Measurements from ENCODE around the gene PNP.
"Not testable (repeated sequence)": the region's sequence is repeated elsewhere in the genome, so short reads cannot be mapped to it uniquely, and the experiment has no call there.

PNP gene

DNA sequence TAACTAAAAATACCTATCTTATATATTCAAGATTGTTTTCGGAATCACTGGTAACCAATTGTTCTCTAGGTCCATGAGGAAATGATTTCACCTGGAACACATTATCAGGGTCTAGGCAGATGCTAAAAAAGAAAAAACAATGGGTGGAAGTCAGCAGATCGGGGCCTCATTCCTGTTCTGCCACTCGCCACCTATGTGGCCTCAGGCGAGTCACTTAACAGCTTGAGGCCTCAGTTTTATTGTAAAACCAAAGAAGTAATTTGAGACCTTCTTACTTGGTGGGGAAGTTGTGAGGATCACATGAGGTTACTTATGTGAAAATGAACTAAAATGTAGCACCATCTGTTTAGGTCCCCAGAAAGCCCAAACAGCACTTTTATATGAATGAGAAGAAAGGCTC lies 29.9 kb downstream of the PNP start:
- H2AFZ ChIP-seq (ENCODE audit: low read depth, low read length) = no peak overlapping the region
- no peaks in the 10 kb centered on the region for H3K36me3 ChIP-seq (ENCODE audit: insufficient read depth, low read length)
- H3K9me3 ChIP-seq (ENCODE audit: insufficient read depth, low read length, severe bottlenecking) = no peaks in the 10 kb centered on the region
- H3K9ac ChIP-seq (ENCODE audit: low read depth, low read length) = no peak overlapping the region
- H4K20me1 ChIP-seq (ENCODE audit: insufficient read depth, low read length) = no peaks in the 10 kb centered on the region
- DNase-seq (no peak), ATAC-seq (ENCODE audit: insufficient read depth, low read depth) (no peak)
- no peak overlapping the region for H3K27ac ChIP-seq (ENCODE audit: low read length)
- peaks cover 11% of the 10 kb centered on the region for H3K27me3 ChIP-seq (ENCODE audit: insufficient read depth, low read length, poor library complexity)
- H3K79me2 ChIP-seq (ENCODE audit: insufficient read depth, low read length) = no peaks in the 10 kb centered on the region
- TF ChIP-seq, protein P1, sequence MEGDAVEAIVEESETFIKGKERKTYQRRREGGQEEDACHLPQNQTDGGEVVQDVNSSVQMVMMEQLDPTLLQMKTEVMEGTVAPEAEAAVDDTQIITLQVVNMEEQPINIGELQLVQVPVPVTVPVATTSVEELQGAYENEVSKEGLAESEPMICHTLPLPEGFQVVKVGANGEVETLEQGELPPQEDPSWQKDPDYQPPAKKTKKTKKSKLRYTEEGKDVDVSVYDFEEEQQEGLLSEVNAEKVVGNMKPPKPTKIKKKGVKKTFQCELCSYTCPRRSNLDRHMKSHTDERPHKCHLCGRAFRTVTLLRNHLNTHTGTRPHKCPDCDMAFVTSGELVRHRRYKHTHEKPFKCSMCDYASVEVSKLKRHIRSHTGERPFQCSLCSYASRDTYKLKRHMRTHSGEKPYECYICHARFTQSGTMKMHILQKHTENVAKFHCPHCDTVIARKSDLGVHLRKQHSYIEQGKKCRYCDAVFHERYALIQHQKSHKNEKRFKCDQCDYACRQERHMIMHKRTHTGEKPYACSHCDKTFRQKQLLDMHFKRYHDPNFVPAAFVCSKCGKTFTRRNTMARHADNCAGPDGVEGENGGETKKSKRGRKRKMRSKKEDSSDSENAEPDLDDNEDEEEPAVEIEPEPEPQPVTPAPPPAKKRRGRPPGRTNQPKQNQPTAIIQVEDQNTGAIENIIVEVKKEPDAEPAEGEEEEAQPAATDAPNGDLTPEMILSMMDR (IDR thresholded peaks at IDR 0.05; ENCODE audit: borderline replicate concordance, extremely low read depth, low read length, poor library complexity, severe bottlenecking) = no peak
- no peak for TF ChIP-seq EZH2 (IDR thresholded peaks at IDR 0.05; ENCODE audit: borderline replicate concordance, low read depth, low read length, severe bottlenecking)
- no peaks in the 10 kb centered on the region for H3K4me1 ChIP-seq (ENCODE audit: insufficient read depth, low read length)
- H3K4me2 ChIP-seq (ENCODE audit: insufficient read depth, low read length) = no peak overlapping the region
- H3K4me3 ChIP-seq (ENCODE audit: low read depth in 1 of 2, low read length in 2 of 2) = no peak overlapping the region

DNA sequence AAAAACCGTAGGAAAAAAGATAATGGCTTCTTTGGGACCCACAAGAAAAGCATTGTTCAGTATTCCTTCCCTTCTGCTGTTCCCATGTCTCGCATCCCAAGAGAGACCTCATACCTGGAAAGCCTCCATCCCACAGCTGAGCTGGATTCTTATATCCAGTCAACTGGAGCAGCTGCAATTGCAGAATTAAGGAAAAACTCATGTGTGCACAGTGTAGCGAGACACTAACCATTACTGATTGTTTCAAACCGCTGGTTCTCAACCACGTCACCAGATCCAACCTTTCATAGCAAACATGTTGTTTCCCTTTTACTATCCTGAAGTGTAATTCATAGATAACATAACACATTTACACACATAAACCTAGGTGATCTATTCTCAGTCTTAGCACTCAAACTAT lies 30.7 kb downstream of the PNP start:
- Histone ChIP-seq H3K9ac (ENCODE audit: low read depth, low read length) (no peak overlapping the region), H4K20me1 (ENCODE audit: insufficient read depth, low read length) (no peaks in the 10 kb centered on the region), H3K9me3 (ENCODE audit: insufficient read depth, low read length, severe bottlenecking) (no peaks in the 10 kb centered on the region), H3K4me2 (ENCODE audit: insufficient read depth, low read length) (no peak overlapping the region), H3K27ac (ENCODE audit: low read length) (no peak overlapping the region), H3K27me3 (ENCODE audit: insufficient read depth, low read length, poor library complexity) (peaks cover 11% of the 10 kb centered on the region), H3K79me2 (ENCODE audit: insufficient read depth, low read length) (no peaks in the 10 kb centered on the region), H3K36me3 (ENCODE audit: insufficient read depth, low read length) (no peaks in the 10 kb centered on the region), H3K4me3 (ENCODE audit: low read depth in 1 of 2, low read length in 2 of 2) (no peak overlapping the region), H2AFZ (ENCODE audit: low read depth, low read length) (no peak overlapping the region), H3K4me1 (ENCODE audit: insufficient read depth, low read length) (no peaks in the 10 kb centered on the region)
- TF ChIP-seq, protein P1 (IDR thresholded peaks at IDR 0.05; ENCODE audit: borderline replicate concordance, extremely low read depth, low read length, poor library complexity, severe bottlenecking) = no peak
- TF ChIP-seq EZH2 (IDR thresholded peaks at IDR 0.05; ENCODE audit: borderline replicate concordance, low read depth, low read length, severe bottlenecking) = no peak
- ATAC-seq (ENCODE audit: insufficient read depth, low read depth) = no peak
- DNase-seq = no peak

DNA sequence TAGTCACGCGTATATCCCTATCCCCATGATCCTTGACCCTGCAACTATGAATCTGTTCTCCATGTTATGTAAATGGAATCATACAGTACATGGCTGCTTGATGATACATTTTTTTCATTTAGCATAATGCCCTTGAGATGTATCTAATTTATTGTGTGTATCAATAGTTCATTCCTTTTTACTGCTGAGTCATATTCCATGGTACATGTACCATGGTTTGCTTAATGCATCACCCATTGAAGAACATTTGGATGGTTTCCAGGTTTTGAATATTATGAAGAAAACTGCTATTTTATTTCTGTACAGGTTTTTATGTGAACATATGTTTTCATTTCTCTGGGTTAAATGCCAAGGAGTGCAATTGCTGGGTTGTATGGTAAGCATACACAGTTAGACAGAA lies 32.1 kb downstream of the PNP start:
- Histone ChIP-seq H3K4me2 (ENCODE audit: insufficient read depth, low read length) (no peak overlapping the region), H3K4me3 (ENCODE audit: low read depth in 1 of 2, low read length in 2 of 2) (no peak overlapping the region), H3K27ac (ENCODE audit: low read length) (no peak overlapping the region), H2AFZ (ENCODE audit: low read depth, low read length) (no peak overlapping the region), H3K27me3 (ENCODE audit: insufficient read depth, low read length, poor library complexity) (peaks cover 4% of the 10 kb centered on the region), H3K9me3 (ENCODE audit: insufficient read depth, low read length, severe bottlenecking) (no peaks in the 10 kb centered on the region), H3K9ac (ENCODE audit: low read depth, low read length) (no peak overlapping the region), H3K79me2 (ENCODE audit: insufficient read depth, low read length) (no peaks in the 10 kb centered on the region), H3K36me3 (ENCODE audit: insufficient read depth, low read length) (no peaks in the 10 kb centered on the region), H4K20me1 (ENCODE audit: insufficient read depth, low read length) (no peaks in the 10 kb centered on the region), H3K4me1 (ENCODE audit: insufficient read depth, low read length) (no peaks in the 10 kb centered on the region)
- no peak for TF ChIP-seq EZH2 (IDR thresholded peaks at IDR 0.05; ENCODE audit: borderline replicate concordance, low read depth, low read length, severe bottlenecking)
- TF ChIP-seq, protein P1 (IDR thresholded peaks at IDR 0.05; ENCODE audit: borderline replicate concordance, extremely low read depth, low read length, poor library complexity, severe bottlenecking) = no peak
- ATAC-seq (ENCODE audit: insufficient read depth, low read depth) (no peak), DNase-seq (no peak)

DNA sequence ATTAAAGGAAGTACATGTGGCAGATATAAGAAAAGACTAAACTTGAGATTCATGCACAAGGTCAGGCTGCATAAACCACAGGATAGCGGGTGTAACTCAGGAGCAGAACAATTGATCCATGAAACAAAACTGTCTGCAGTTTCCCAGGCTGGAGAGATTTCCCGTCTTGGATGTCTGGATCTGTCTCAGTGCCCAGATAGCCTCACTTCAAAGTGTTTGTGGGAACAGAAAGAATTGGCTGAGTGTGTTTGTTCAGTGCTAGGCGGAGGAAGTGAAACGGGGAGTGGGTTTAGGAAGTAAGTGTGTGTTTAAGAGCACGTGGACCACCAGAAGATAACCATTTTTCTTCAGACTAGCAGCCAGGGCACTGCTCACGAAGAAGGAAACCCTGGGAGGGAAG lies 34.7 kb downstream of the PNP start:
- H2AFZ ChIP-seq (ENCODE audit: low read depth, low read length) = no peak overlapping the region
- TF ChIP-seq, protein P1 (IDR thresholded peaks at IDR 0.05; ENCODE audit: borderline replicate concordance, extremely low read depth, low read length, poor library complexity, severe bottlenecking) = no peak
- TF ChIP-seq EZH2 (IDR thresholded peaks at IDR 0.05; ENCODE audit: borderline replicate concordance, low read depth, low read length, severe bottlenecking) = no peak
- H3K79me2 ChIP-seq (ENCODE audit: insufficient read depth, low read length) = no peaks in the 10 kb centered on the region
- H3K9me3 ChIP-seq (ENCODE audit: insufficient read depth, low read length, severe bottlenecking) = no peaks in the 10 kb centered on the region
- H3K4me2 ChIP-seq (ENCODE audit: insufficient read depth, low read length) = no peak overlapping the region
- peaks cover 4% of the 10 kb centered on the region for H3K27me3 ChIP-seq (ENCODE audit: insufficient read depth, low read length, poor library complexity)
- no peaks in the 10 kb centered on the region for H3K36me3 ChIP-seq (ENCODE audit: insufficient read depth, low read length)
- H4K20me1 ChIP-seq (ENCODE audit: insufficient read depth, low read length) = no peaks in the 10 kb centered on the region
- no peak overlapping the region for H3K9ac ChIP-seq (ENCODE audit: low read depth, low read length)
- ATAC-seq (ENCODE audit: insufficient read depth, low read depth) = no peak
- no peak overlapping the region for H3K4me3 ChIP-seq (ENCODE audit: low read depth in 1 of 2, low read length in 2 of 2)
- DNase-seq = no peak
- H3K4me1 ChIP-seq (ENCODE audit: insufficient read depth, low read length) = no peaks in the 10 kb centered on the region
- no peak overlapping the region for H3K27ac ChIP-seq (ENCODE audit: low read length)

DNA sequence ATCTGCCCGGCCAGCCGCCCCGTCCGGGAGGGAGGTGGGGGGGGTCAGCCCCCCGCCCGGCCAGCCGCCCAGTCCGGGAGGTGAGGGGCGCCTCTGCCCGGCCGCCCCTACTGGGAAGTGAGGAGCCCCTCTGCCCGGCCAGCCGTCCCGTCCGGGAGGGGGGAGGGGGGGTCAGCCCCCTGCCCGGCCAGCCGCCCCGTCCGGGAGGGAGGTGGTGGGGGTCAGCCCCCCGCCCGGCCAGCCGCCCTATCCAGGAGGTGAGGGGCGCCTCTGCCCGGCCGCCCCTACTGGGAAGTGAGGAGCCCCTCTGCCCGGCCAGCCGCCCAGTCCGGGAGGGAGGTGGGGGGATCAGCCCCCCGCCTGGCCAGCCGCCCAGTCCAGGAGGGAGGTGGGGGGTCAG lies 37.1 kb downstream of the PNP start:
- H4K20me1 ChIP-seq (ENCODE audit: insufficient read depth, low read length); H3K27me3 ChIP-seq (ENCODE audit: insufficient read depth, low read length, poor library complexity); H3K4me3 ChIP-seq (ENCODE audit: low read depth in 1 of 2, low read length in 2 of 2); H3K79me2 ChIP-seq (ENCODE audit: insufficient read depth, low read length); H3K4me2 ChIP-seq (ENCODE audit: insufficient read depth, low read length); H2AFZ ChIP-seq (ENCODE audit: low read depth, low read length); H3K9ac ChIP-seq (ENCODE audit: low read depth, low read length); H3K4me1 ChIP-seq (ENCODE audit: insufficient read depth, low read length); ATAC-seq (ENCODE audit: insufficient read depth, low read depth); DNase-seq; H3K9me3 ChIP-seq (ENCODE audit: insufficient read depth, low read length, severe bottlenecking); H3K27ac ChIP-seq (ENCODE audit: low read length); H3K36me3 ChIP-seq (ENCODE audit: insufficient read depth, low read length): not testable (repeated sequence)

Data from DND-41 (cell line).